NT2/D1 (cell line): Measurements from ENCODE around the gene SGK1.
"Not testable (repeated sequence)": the region's sequence is repeated elsewhere in the genome, so short reads cannot be mapped to it uniquely, and the experiment has no call there.

Source experiments
- DNase-seq: peaks from one replicate; pipeline ENCODE4 v3.0.0-alpha.2; 2011; ENCODE audit warnings: low read depth, low spot score
- H3K27me3 ChIP-seq: 2 replicates; pipeline ENCODE4 v1.6.0; 2011; ENCODE audit warnings: mild to moderate bottlenecking; ENCODE audit not compliant: insufficient read length, insufficient read depth
- H3K36me3 ChIP-seq: 2 replicates; pipeline ENCODE4 v1.6.1; 2011; ENCODE audit warnings: mild to moderate bottlenecking, low read length, mixed read lengths; ENCODE audit not compliant: insufficient read depth, insufficient read length
- H3K4me1 ChIP-seq: 2 replicates; pipeline ENCODE4 v1.5.1; 2011; ENCODE audit not compliant: insufficient read depth, insufficient read length
- H3K4me3 ChIP-seq: 2 replicates; pipeline ENCODE4 v1.5.1; 2011; ENCODE audit warnings: low read depth; ENCODE audit not compliant: insufficient read length
- H3K9ac ChIP-seq: 2 replicates; pipeline ENCODE4 v1.6.0; 2011; ENCODE audit warnings: low read depth; ENCODE audit not compliant: insufficient read length
- H3K9me3 ChIP-seq: 2 replicates; pipeline ENCODE4 v1.5.1; 2011; ENCODE audit warnings: mild to moderate bottlenecking, low read length; ENCODE audit not compliant: insufficient read depth
- SUZ12 ChIP-seq: IDR thresholded peaks from 2 replicates; pipeline ENCODE4 v1.6.1; 2011; ENCODE audit not compliant: insufficient read length, insufficient read depth; ENCODE audit errors: extremely low read depth
- YY1 ChIP-seq: IDR thresholded peaks from 2 replicates; pipeline ENCODE4 v1.6.1; 2011; ENCODE audit not compliant: insufficient read length, insufficient read depth
- ZNF274 ChIP-seq: IDR thresholded peaks from 2 replicates; pipeline ENCODE4 v1.6.1; 2011; ENCODE audit warnings: mild to moderate bottlenecking, low read depth, low read length

Gene SGK1

GRCh38 chr6:134240665-134241431, 77.1 kb downstream of the SGK1 start:
- Histone ChIP-seq H3K9ac (no peak overlapping the region), H3K4me3 (no peak overlapping the region), H3K4me1 (no peaks in the 10 kb centered on the region), H3K9me3 (no peaks in the 10 kb centered on the region), H3K36me3 (no peaks in the 10 kb centered on the region), H3K27me3 (no peaks in the 10 kb centered on the region)
- TF ChIP-seq ZNF274 (no peak), YY1 (no peak), SUZ12 (no peak)
- DNase-seq, result no peak

DNA sequence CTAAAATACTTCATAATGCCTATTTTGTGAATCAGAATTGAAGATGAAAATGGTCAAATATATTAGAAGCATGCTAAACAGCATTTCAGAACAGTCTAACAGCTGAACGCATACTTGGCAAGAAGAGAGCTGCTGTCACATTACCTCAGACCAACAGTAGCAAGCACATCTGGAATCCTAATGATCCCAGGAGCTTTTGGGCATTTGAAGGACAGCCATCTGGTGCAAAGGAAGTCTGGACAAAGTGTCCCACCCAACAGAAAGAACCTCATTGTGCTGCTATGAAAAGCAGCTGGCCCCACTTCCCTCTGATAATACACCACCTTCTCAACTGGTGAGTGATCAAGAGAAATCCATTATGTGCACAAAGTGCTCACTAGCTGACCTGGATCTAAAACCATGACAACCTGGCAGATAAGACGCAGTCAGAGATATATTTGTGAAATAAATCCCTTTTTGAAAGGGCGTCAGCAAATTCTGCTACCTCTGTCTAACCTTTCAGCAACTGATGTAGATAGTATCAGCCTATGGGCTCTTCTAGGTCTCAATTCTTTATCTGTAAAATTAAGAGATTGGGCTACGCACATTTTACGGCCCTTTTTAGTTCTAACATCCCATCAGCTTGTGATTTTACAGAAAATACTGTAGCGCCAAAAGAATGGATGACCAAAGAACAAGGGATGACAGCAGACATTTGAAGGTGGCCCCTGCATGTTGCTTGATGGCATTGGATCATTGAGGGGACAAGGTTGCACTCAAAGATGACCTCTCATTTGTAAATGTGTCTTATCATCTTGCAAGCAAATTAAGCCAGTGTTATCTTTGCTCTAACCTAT, 78.7 kb downstream of the SGK1 start:
- Histone ChIP-seq H3K27me3 (no peaks in the 10 kb centered on the region), H3K9ac (no peak overlapping the region), H3K4me3 (no peak overlapping the region), H3K36me3 (no peaks in the 10 kb centered on the region), H3K4me1 (no peaks in the 10 kb centered on the region), H3K9me3 (no peaks in the 10 kb centered on the region)
- TF ChIP-seq ZNF274, result no peak
- no peak for TF ChIP-seq YY1
- TF ChIP-seq SUZ12, result no peak
- no peak for DNase-seq

- no peaks in the 10 kb centered on the region for H3K36me3 ChIP-seq
- TF ChIP-seq SUZ12 (no peak), ZNF274 (no peak), YY1 (no peak)
- H3K4me3 ChIP-seq, result no peak overlapping the region
- H3K9me3 ChIP-seq, result no peaks in the 10 kb centered on the region
- no peak for DNase-seq
- H3K27me3 ChIP-seq, result no peaks in the 10 kb centered on the region
- H3K4me1 ChIP-seq, result no peaks in the 10 kb centered on the region
- H3K9ac ChIP-seq, result no peak overlapping the region
These were observed 79.9 kb downstream of the SGK1 start for GRCh38 chr6:134238006-134238405.

DNA sequence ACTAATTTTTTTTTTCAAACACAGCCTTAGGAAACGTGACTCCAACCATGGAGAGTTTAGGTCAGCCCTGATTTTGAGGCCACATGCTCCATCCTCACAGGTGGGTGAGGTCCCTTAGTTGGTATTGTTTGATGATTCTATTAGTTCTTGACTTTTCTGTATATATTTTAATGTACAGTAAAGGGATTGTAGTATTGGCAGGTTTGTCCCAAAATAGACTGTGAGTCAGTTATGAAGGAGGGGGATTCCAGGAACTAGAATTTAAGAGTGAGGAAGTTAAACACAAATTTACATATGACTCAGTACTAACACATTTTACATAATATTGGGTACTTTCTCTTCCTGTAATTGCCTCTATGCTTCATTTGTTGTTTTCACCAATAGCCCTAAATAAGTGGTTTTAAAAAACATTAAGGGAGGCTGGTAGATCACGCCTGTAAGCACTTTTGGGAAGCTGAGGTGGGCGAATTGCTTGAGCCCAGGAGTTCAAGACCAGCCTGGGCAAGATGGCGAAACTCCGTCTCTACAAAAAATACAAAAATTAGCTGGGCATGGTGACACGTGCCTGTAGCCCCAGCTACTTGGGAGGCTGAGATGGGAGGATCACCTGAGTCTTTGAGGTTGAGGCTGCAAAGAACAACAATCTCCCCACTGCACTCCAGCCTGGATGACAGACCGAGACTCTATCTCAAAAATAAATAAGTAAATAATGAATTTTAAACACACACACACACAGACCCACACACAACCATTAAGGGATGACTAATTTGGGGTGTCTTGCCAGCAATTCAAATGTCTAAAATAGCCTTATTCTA, 81.8 kb downstream of the SGK1 start:
- no peak for DNase-seq
- no peak overlapping the region for H3K4me3 ChIP-seq
- no peaks in the 10 kb centered on the region for H3K27me3 ChIP-seq
- no peaks in the 10 kb centered on the region for H3K9me3 ChIP-seq
- no peaks in the 10 kb centered on the region for H3K36me3 ChIP-seq
- H3K9ac ChIP-seq, result no peak overlapping the region
- no peaks in the 10 kb centered on the region for H3K4me1 ChIP-seq
- no peak for TF ChIP-seq SUZ12
- TF ChIP-seq YY1, result no peak
- TF ChIP-seq ZNF274, result no peak

- not testable (repeated sequence) for H3K4me3 ChIP-seq, H3K4me1 ChIP-seq, H3K36me3 ChIP-seq, H3K9ac ChIP-seq, DNase-seq, H3K9me3 ChIP-seq, H3K27me3 ChIP-seq
These were observed 82.6 kb downstream of the SGK1 start for GRCh38 chr6:134235334-134235733.

- DNase-seq, result no peak
- no peak for TF ChIP-seq SUZ12
- TF ChIP-seq YY1, result no peak
- TF ChIP-seq ZNF274, result no peak
- Histone ChIP-seq H3K4me3 (no peak overlapping the region), H3K9me3 (no peaks in the 10 kb centered on the region), H3K36me3 (no peaks in the 10 kb centered on the region), H3K27me3 (no peaks in the 10 kb centered on the region), H3K4me1 (no peaks in the 10 kb centered on the region), H3K9ac (no peak overlapping the region)
These were observed 84.5 kb downstream of the SGK1 start for GRCh38 chr6:134233180-134233955.
